Neutrophil (primary cell): ENCODE data around the gene GGN.

Experiments
- H3K27ac ChIP-seq: fragments of 200-600 bp; sonication (generic); 2 replicates; pipeline ENCODE4 v1.5.1; 2016; ENCODE audit warnings: mild to moderate bottlenecking, moderate library complexity
- H3K27me3 ChIP-seq: fragments of 200-600 bp; sonication (generic); 2 replicates; pipeline ENCODE4 v1.6.0; 2016; ENCODE audit warnings: mild to moderate bottlenecking
- H3K36me3 ChIP-seq: fragments of 200-600 bp; sonication (generic); 2 replicates; pipeline ENCODE4 v1.5.1; 2017
- H3K4me1 ChIP-seq, 2 experiments: fragments of 200-600 bp in 1 of 2; sonication (generic) in 1 of 2; 1 replicate in 1 of 2; 2 replicates in 1 of 2; pipeline versions ENCODE4 v1.5.1 to v1.6.1; 2013 to 2016; ENCODE audit warnings: low read depth in 1 of 2, low read length in 1 of 2, mild to moderate bottlenecking in 1 of 2, moderate library complexity in 1 of 2; ENCODE audit not compliant: control insufficient read depth in 1 of 2, insufficient read depth in 1 of 2
- H3K4me3 ChIP-seq, 2 experiments: fragments of 200-600 bp in 1 of 2; sonication (generic) in 1 of 2; 1 replicate in 1 of 2; 2 replicates in 1 of 2; pipeline ENCODE4 v1.5.1; 2013 to 2016; ENCODE audit warnings: low read depth in 1 of 2, low read length in 1 of 2, mild to moderate bottlenecking in 1 of 2, moderate library complexity in 1 of 2
- H3K9me3 ChIP-seq: fragments of 200-600 bp; sonication (generic); 2 replicates; pipeline ENCODE4 v1.5.1; 2016
- CTCF ChIP-seq: fragments of 200-600 bp; sonication (generic); IDR thresholded peaks from 2 replicates; pipeline ENCODE4 v1.5.1; 2016; ENCODE audit warnings: antibody characterized with exemption

The GGN gene

DNA sequence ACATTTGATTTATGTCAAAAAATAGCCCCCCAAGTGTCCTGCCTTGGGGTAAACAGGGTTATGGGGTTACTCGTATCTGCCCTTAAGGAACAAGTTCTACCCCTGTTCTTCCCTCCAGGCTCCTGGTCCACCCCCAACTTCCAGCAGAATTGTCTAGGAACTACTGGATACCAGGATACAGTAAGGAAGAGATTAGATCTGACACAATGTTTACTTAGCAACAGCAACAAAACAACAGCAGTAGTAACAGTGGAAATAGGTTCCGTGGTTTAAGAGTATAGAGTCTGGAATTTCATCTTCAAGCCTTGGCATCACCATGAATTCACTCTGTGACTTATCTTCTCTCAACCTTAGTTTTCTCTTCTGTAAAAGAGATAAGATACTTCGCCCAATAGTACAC lies 13.3 kb upstream of the GGN start:
- H3K9me3 ChIP-seq = no peaks in the 10 kb centered on the region
- H3K27ac ChIP-seq = no peak overlapping the region
- peaks cover 15% of the 10 kb centered on the region for H3K36me3 ChIP-seq
- peaks cover 13 to 15% of the 10 kb centered on the region in 2 experiments for H3K4me1 ChIP-seq
- peaks cover 49% of the 10 kb centered on the region for H3K27me3 ChIP-seq
- no peak overlapping the region for H3K4me3 ChIP-seq
- no peak for TF ChIP-seq CTCF

GRCh38 chr19:38400361-38400760 lies 12.5 kb upstream of the GGN start:
- Histone ChIP-seq H3K4me1 (peaks cover 13 to 15% of the 10 kb centered on the region in 2 experiments), H3K36me3 (peaks cover 8% of the 10 kb centered on the region), H3K4me3 (no peak overlapping the region), H3K27ac (no peak overlapping the region), H3K27me3 (peaks cover 57% of the 10 kb centered on the region), H3K9me3 (no peaks in the 10 kb centered on the region)
- no peak for TF ChIP-seq CTCF

- Histone ChIP-seq H3K27ac (no peak overlapping the region), H3K4me1 (peaks cover 13 to 15% of the 10 kb centered on the region in 2 experiments), H3K36me3 (no peaks in the 10 kb centered on the region), H3K4me3 (no peak overlapping the region), H3K9me3 (no peaks in the 10 kb centered on the region), H3K27me3 (peaks cover 65% of the 10 kb centered on the region)
- no peak for TF ChIP-seq CTCF
Measured at GRCh38 chr19:38399537-38399936, 11.7 kb upstream of the GGN start.

- H3K4me1 ChIP-seq = peaks cover 9 to 12% of the 10 kb centered on the region in 2 experiments
- TF ChIP-seq CTCF = no peak
- H3K27me3 ChIP-seq = peaks cover 70% of the 10 kb centered on the region
- no peaks in the 10 kb centered on the region for H3K36me3 ChIP-seq
- H3K4me3 ChIP-seq = no peak overlapping the region
- no peak overlapping the region for H3K27ac ChIP-seq
- H3K9me3 ChIP-seq = no peaks in the 10 kb centered on the region
Measured at GRCh38 chr19:38399081-38399480, 11.2 kb upstream of the GGN start.

GRCh38 chr19:38395381-38396114 lies 7.7 kb upstream of the GGN start:
- Histone ChIP-seq H3K9me3 (no peaks in the 10 kb centered on the region), H3K27ac (no peak overlapping the region), H3K36me3 (no peaks in the 10 kb centered on the region), H3K4me3 (no peak overlapping the region), H3K4me1 (no peaks in the 10 kb centered on the region), H3K27me3 (peaks cover 100% of the 10 kb centered on the region)
- no peak for TF ChIP-seq CTCF
